BJ (cell line): ENCODE data around the gene TMEM88. TPM values are rescaled to one million over a fixed set of nuclear protein-coding genes. Genes with fewer than 3 reads are reported as not detected.

Experiments
- CTCF ChIA-PET: fragments of 350-600 bp; formaldehyde crosslinking; extraction: SDS; loops from one replicate; lab custom pipeline; 2021; ENCODE audit warnings: antibody characterized with exemption, inconsistent platforms; lab: Yijun Ruan, JAX
- POLR2A ChIA-PET: fragments of 300-600 bp; sonication (Branson Sonifier 250); formaldehyde crosslinking; extraction: SDS; loops from one replicate; lab custom pipeline; 2021; ENCODE audit warnings: antibody characterized with exemption; lab: Charles Lee
- DNase-seq: peaks from one replicate; pipeline ENCODE4 v3.0.0-alpha.2; 2011; ENCODE audit warnings: low read depth
- H3K27me3 ChIP-seq: 2 replicates; pipeline ENCODE4 v1.6.0; 2011; ENCODE audit warnings: low read length; ENCODE audit not compliant: control insufficient read depth, insufficient read depth
- H3K36me3 ChIP-seq: 2 replicates; pipeline ENCODE4 v1.5.1; 2011; ENCODE audit warnings: low read length; ENCODE audit not compliant: control insufficient read depth, insufficient read depth
- H3K4me3 ChIP-seq: 2 replicates; pipeline ENCODE4 v1.5.1; 2011; ENCODE audit warnings: low read depth, mild to moderate bottlenecking, control low read depth, low read length
- polyA plus RNA-seq: library from polyadenylated mRNA; depleted of rRNA; stranded (reverse); fragments of >200 nt; gene quantifications from 2 replicates; pipeline ENCODE4 v1.2.3, GENCODE V29; 2011
- TF ChIP-seq, protein P1 (sequence below): IDR thresholded peaks from 2 replicates; pipeline ENCODE4 v1.5.1; 2011; ENCODE audit warnings: low read depth, mild to moderate bottlenecking, control low read depth, inconsistent platforms, low read length, moderate library complexity; ENCODE audit not compliant: insufficient read depth

Gene TMEM88
- polyA plus RNA-seq, 1 experiment: 0.29 TPM

DNA sequence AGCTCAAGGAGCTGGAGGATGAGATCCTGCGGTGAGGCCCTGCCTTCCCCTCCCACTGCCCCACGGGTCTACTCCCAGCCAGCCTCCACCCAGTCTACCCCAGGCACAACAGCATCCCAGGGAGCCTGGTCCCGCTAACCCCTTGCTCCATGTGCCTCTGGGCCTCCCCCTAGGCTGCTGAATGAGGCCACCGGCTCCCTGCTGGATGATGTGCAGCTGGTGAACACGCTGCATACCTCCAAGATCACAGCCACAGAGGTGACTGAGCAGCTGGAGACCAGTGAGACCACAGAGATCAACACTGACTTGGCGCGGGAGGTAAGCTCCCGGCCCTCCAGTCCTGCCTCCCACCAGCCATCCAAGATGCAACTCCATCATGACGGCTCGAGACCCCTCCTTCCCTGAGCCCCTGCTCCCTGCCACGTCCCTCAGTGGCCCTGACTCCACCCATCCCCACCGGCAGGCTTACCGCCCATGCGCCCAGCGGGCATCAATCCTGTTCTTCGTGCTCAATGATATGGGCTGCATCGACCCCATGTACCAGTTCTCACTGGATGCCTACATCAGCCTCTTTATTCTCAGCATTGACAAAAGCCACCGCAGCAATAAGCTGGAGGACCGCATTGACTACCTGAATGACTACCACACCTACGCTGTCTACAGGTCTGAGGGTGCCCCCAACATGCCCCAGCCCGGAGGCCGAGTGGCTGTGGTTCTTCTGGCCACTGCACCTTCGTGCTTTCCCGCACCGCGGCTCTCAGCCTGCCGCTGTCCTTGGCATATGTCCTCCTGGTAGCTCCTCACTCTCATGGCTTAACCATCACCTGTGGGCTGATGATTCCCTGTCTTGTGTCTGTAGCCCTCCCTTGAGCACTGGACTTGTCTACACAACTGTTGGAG, 35.9 kb upstream of the TMEM88 start:
- Histone ChIP-seq H3K4me3 (no peak overlapping the region), H3K27me3 (peaks cover 7% of the 10 kb centered on the region), H3K36me3 (no peaks in the 10 kb centered on the region)
- no peak for DNase-seq
- TF ChIP-seq, protein P1, sequence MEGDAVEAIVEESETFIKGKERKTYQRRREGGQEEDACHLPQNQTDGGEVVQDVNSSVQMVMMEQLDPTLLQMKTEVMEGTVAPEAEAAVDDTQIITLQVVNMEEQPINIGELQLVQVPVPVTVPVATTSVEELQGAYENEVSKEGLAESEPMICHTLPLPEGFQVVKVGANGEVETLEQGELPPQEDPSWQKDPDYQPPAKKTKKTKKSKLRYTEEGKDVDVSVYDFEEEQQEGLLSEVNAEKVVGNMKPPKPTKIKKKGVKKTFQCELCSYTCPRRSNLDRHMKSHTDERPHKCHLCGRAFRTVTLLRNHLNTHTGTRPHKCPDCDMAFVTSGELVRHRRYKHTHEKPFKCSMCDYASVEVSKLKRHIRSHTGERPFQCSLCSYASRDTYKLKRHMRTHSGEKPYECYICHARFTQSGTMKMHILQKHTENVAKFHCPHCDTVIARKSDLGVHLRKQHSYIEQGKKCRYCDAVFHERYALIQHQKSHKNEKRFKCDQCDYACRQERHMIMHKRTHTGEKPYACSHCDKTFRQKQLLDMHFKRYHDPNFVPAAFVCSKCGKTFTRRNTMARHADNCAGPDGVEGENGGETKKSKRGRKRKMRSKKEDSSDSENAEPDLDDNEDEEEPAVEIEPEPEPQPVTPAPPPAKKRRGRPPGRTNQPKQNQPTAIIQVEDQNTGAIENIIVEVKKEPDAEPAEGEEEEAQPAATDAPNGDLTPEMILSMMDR: no peak
- ChIA-PET CTCF (interaction anchor here (0.7 to 2.6 kb wide), 10 partner anchors 14 to 171 kb away, joined by 3 to 16 read pairs (median 4); partner anchors contain the start of gene KDM6B), POLR2A (no interaction called here)

DNA sequence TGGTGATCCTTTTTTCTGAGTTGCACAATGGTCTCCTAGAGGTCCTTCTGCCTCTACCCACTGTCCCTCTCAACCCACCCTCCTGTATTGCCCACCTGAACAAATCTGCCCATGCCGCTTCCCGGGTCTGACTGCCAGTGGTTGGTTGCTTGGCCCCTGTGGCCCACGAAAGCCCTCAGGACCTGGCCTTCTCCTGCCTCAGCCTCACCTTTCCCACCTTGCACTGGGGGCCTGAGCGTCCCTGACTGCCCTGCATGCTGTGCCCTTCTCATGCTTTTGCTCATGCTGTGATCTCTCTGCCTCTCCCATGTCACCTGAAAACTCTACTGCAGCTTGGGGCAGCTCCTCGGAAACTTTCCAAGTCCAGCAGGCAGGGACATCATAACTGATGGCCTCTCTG, 34.6 kb upstream of the TMEM88 start:
- no peak for DNase-seq
- no peak overlapping the region for H3K4me3 ChIP-seq
- CTCF ChIA-PET: interaction anchor here (1.9 to 2.6 kb wide), 5 partner anchors 8 to 169 kb away, joined by 7 to 16 read pairs (median 9); no protein-coding TSS in a partner anchor
- H3K36me3 ChIP-seq: no peaks in the 10 kb centered on the region
- H3K27me3 ChIP-seq: peaks cover 8% of the 10 kb centered on the region
- POLR2A ChIA-PET: no interaction called here
- TF ChIP-seq, protein P1: no peak

GRCh38 chr17:7822126-7822525, 32.7 kb upstream of the TMEM88 start:
- CTCF ChIA-PET: interaction anchor here (0.8 to 2.2 kb wide), 13 partner anchors 8 to 168 kb away, joined by 3 to 14 read pairs (median 7); no protein-coding TSS in a partner anchor
- Histone ChIP-seq H3K27me3 (peaks cover 5% of the 10 kb centered on the region), H3K4me3 (no peak overlapping the region), H3K36me3 (no peaks in the 10 kb centered on the region)
- TF ChIP-seq, protein P1: no peak
- POLR2A ChIA-PET: no interaction called here
- no peak for DNase-seq

DNA sequence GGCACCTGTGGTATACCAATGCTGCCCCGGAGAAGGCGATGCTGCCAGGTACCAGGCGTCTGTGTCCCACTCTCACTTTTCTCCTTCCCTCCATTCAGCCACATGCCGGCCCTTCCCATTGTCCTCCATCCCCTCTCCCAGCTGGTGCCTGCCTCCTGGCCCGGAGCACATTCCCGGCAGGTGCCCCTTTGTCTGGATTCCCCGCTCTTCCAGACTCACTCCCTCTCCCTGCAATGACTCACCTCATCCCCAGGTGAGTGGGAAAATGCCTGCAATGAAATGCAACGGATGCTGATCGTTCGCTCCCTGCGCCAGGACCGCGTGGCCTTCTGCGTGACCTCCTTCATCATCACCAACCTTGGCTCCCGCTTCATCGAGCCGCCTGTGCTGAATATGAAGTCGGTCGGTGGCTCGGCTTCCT, 31.3 kb upstream of the TMEM88 start:
- DNase-seq: no peak
- H3K36me3 ChIP-seq: no peaks in the 10 kb centered on the region
- TF ChIP-seq, protein P1: no peak
- peaks cover 3% of the 10 kb centered on the region for H3K27me3 ChIP-seq
- ChIA-PET POLR2A (no interaction called here), CTCF (interaction anchor here (0.6 to 2.2 kb wide), 15 partner anchors 9 to 566 kb away, joined by 3 to 14 read pairs (median 4); no protein-coding TSS in a partner anchor)
- no peak overlapping the region for H3K4me3 ChIP-seq
